Left ventricle myocardium inferior (tissue), 1 donor: ENCODE measurements around the gene CELA1. TPM values are rescaled to one million over a fixed set of nuclear protein-coding genes. Genes with fewer than 3 reads are reported as not detected.
"Not testable (repeated sequence)": the region's sequence is repeated elsewhere in the genome, so short reads cannot be mapped to it uniquely, and the experiment has no call there.

Source experiments
- DNase-seq: peaks from one replicate; pipeline ENCODE4 v3.0.0-alpha.2; 2020
- H3K27ac ChIP-seq: fragments of 200-600 bp; replicated peaks from 2 replicates; pipeline ENCODE4 v1.8.0; 2021
- H3K27me3 ChIP-seq: fragments of 200-600 bp; 2 replicates; pipeline ENCODE4 v1.8.0; 2021; ENCODE audit warnings: low read depth
- H3K36me3 ChIP-seq: fragments of 200-600 bp; 2 replicates; pipeline ENCODE4 v1.8.0; 2021
- H3K4me1 ChIP-seq: fragments of 200-600 bp; 2 replicates; pipeline ENCODE4 v1.8.0; 2021
- H3K4me3 ChIP-seq: fragments of 200-600 bp; 2 replicates; pipeline ENCODE4 v1.8.0; 2021; ENCODE audit warnings: mild to moderate bottlenecking, moderate library complexity
- H3K9me3 ChIP-seq: fragments of 200-600 bp; replicated peaks from 2 replicates; pipeline ENCODE4 v1.8.0; 2021
- CTCF ChIP-seq: fragments of 200-600 bp; IDR thresholded peaks from 2 replicates; pipeline ENCODE4 v1.8.0; 2021; ENCODE audit warnings: antibody characterized with exemption, mild to moderate bottlenecking, borderline replicate concordance
- intact Hi-C: fragments of 100-400 bp; cut with micrococcal nuclease; formaldehyde crosslinking; loops from one replicate; pipeline ENCODE4 v1.11.0; 2022
- total RNA-seq: library from RNA; stranded (reverse); fragmentation: NEBNext Ultra II Directional; extraction: Animal tissue kit (Norgen Biotek cat#: 25700); gene quantifications from one replicate; pipeline ENCODE4 v1.2.1, GENCODE V29; 2021
- donor health status: DM: no; HTN: yes; CAD: no; lungs with severe emphysema.

Gene CELA1
- total RNA-seq, 1 donor from 2014 or later = not detected

- H3K36me3 ChIP-seq = no peaks in the 10 kb centered on the region
- no peak overlapping the region for H3K27ac ChIP-seq
- H3K27me3 ChIP-seq = peaks cover 6% of the 10 kb centered on the region
- H3K9me3 ChIP-seq = no peaks in the 10 kb centered on the region
- intact Hi-C loops = no loop called here
- no peak overlapping the region for H3K4me3 ChIP-seq
- no peak for DNase-seq
- no peaks in the 10 kb centered on the region for H3K4me1 ChIP-seq
- TF ChIP-seq CTCF = no peak
Measured at GRCh38 chr12:51320695-51321320, 25.7 kb downstream of the CELA1 start.

- no peaks in the 10 kb centered on the region for H3K4me1 ChIP-seq
- H3K27ac ChIP-seq = no peak overlapping the region
- no peaks in the 10 kb centered on the region for H3K36me3 ChIP-seq
- DNase-seq = no peak
- intact Hi-C loops = no loop called here
- H3K27me3 ChIP-seq = peaks cover 6% of the 10 kb centered on the region
- no peaks in the 10 kb centered on the region for H3K9me3 ChIP-seq
- H3K4me3 ChIP-seq = no peak overlapping the region
- no peak for TF ChIP-seq CTCF
Measured at GRCh38 chr12:51320311-51320694, 26.2 kb downstream of the CELA1 start.

GRCh38 chr12:51318846-51319599 is 27.5 kb downstream of the CELA1 start:
- Histone ChIP-seq H3K4me1 (no peaks in the 10 kb centered on the region), H3K36me3 (no peaks in the 10 kb centered on the region), H3K27ac (no peak overlapping the region), H3K9me3 (no peaks in the 10 kb centered on the region), H3K27me3 (peaks cover 6% of the 10 kb centered on the region), H3K4me3 (no peak overlapping the region)
- intact Hi-C loops = no loop called here
- no peak for DNase-seq
- TF ChIP-seq CTCF = no peak

GRCh38 chr12:51318057-51318806 is 28.2 kb downstream of the CELA1 start:
- H3K4me1 ChIP-seq, H3K9me3 ChIP-seq, H3K4me3 ChIP-seq, H3K27me3 ChIP-seq, DNase-seq, intact Hi-C loops, H3K27ac ChIP-seq, H3K36me3 ChIP-seq: not testable (repeated sequence)

- H3K4me1 ChIP-seq = no peaks in the 10 kb centered on the region
Measured at GRCh38 chr12:51311389-51311788, 35.1 kb downstream of the CELA1 start.

More at GRCh38 chr12:51311389-51311788, 35.1 kb downstream of the CELA1 start:
- TF ChIP-seq CTCF = no peak
- Histone ChIP-seq H3K27ac (no peak overlapping the region), H3K9me3 (no peaks in the 10 kb centered on the region), H3K27me3 (no peaks in the 10 kb centered on the region), H3K36me3 (no peaks in the 10 kb centered on the region), H3K4me3 (no peak overlapping the region)
- DNase-seq = no peak
- intact Hi-C loops = no loop called here
